Neural progenitor cell (in vitro differentiated cells): ENCODE results near the gene GOLT1B.

ENCODE experiments used
- CTCF ChIP-seq: fragments of 200-600 bp; sonication (generic); IDR thresholded peaks from 2 replicates; pipeline ENCODE4 v1.5.1; 2017; ENCODE audit warnings: antibody characterized with exemption, mild to moderate bottlenecking
- EZH2 ChIP-seq: fragments of 200-600 bp; sonication (generic); IDR thresholded peaks from 2 replicates; pipeline ENCODE4 v1.6.1; 2017; ENCODE audit warnings: antibody characterized with exemption, mild to moderate bottlenecking, moderate library complexity

DNA sequence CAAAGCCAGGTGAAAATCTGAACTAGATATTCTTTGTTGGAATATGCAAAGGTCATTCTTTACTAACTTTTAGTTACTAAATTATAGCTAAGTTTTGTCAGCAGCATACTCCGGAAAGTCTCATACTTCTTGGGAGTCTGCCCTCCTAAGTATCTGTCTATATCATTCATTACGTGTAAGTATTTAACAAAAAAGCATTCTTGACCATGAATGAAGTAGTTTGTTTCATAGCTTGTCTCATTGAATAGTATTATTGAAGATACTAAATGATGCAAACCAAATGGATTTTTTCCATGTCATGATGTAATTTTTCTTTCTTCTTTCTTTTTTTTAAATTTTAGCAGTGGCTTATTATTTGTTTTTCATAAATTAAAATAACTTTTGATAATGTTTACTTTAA, 14.7 kb downstream of the GOLT1B start:
- TF ChIP-seq CTCF (no peak), EZH2 (no peak)
